ENCODE measurements around the gene VSX2.

Gene VSX2

GRCh38 chr14:74221741-74222140, 17.5 kb upstream of the VSX2 start:
- no peak for DNase-seq (ENCODE audit: low read depth)

- DNase-seq (ENCODE audit: low read depth), result no peak
Observed at GRCh38 chr14:74223016-74223415, 16.2 kb upstream of the VSX2 start.

- no peak for DNase-seq (ENCODE audit: low read depth)
Observed at GRCh38 chr14:74231784-74232183, 7.5 kb upstream of the VSX2 start.

- DNase-seq (ENCODE audit: low read depth), result no peak
Observed at GRCh38 chr14:74235017-74235416, 4.2 kb upstream of the VSX2 start.

GRCh38 chr14:74237441-74237840, 1.8 kb upstream of the VSX2 start:
- no peak for DNase-seq (ENCODE audit: low read depth)

- DNase-seq (ENCODE audit: low read depth), result no peak
Observed at GRCh38 chr14:74239848-74240793, 872 bp downstream of the VSX2 start.

GRCh38 chr14:74240794-74241651, 1.8 kb downstream of the VSX2 start:
- no peak for DNase-seq (ENCODE audit: low read depth)

- DNase-seq (ENCODE audit: low read depth), result no peak
Observed at GRCh38 chr14:74241652-74242017, 2.4 kb downstream of the VSX2 start.

GRCh38 chr14:74242021-74242779, 3.0 kb downstream of the VSX2 start:
- DNase-seq (ENCODE audit: low read depth), result no peak

- DNase-seq (ENCODE audit: low read depth), result no peak
Observed at GRCh38 chr14:74242780-74243042, 3.5 kb downstream of the VSX2 start.

GRCh38 chr14:74243051-74243450, 3.8 kb downstream of the VSX2 start:
- no peak for DNase-seq (ENCODE audit: low read depth)

- no peak for DNase-seq (ENCODE audit: low read depth)
Observed at GRCh38 chr14:74244115-74244514, 4.9 kb downstream of the VSX2 start.

GRCh38 chr14:74245292-74245691, 6.0 kb downstream of the VSX2 start:
- no peak for DNase-seq (ENCODE audit: low read depth)

- no peak for DNase-seq (ENCODE audit: low read depth)
Observed at GRCh38 chr14:74246542-74246941, 7.3 kb downstream of the VSX2 start.

GRCh38 chr14:74248017-74248416, 8.8 kb downstream of the VSX2 start:
- no peak for DNase-seq (ENCODE audit: low read depth)

GRCh38 chr14:74249433-74250375, 10.5 kb downstream of the VSX2 start:
- no peak for DNase-seq (ENCODE audit: low read depth)

- DNase-seq (ENCODE audit: low read depth), result no peak
Observed at GRCh38 chr14:74255281-74255680, 16.0 kb downstream of the VSX2 start.

GRCh38 chr14:74257078-74257940, 18.1 kb downstream of the VSX2 start:
- peak; percentile 51 for DNase-seq (ENCODE audit: low read depth)

GRCh38 chr14:74257941-74258763, 18.9 kb downstream of the VSX2 start:
- DNase-seq (ENCODE audit: low read depth), result no peak

GRCh38 chr14:74258764-74259035, 19.5 kb downstream of the VSX2 start:
- no peak for DNase-seq (ENCODE audit: low read depth)

Data from activated T-cell treated with anti-CD3 and anti-CD28 coated beads for 24 hours (primary cell).